Lower leg skin (tissue), 3 donors: ENCODE data around the gene RILPL2.

Source experiments
- CTCF ChIP-seq, 3 donors: fragments of 450-650 bp; IDR thresholded peaks; one replicate each; pipeline ENCODE4 v1.5.1; 2016; ENCODE audit warnings: antibody characterized with exemption in 3 of 3, mild to moderate bottlenecking in 3 of 3, moderate library complexity in 2 of 3
- POLR2A ChIP-seq, 2 donors: fragments of 450-650 bp; IDR thresholded peaks; one replicate each; pipeline ENCODE4 v1.6.1; 2016 to 2017; ENCODE audit warnings: antibody characterized with exemption in 2 of 2, mild to moderate bottlenecking in 1 of 2, moderate library complexity in 1 of 2

- TF ChIP-seq CTCF (IDR thresholded peaks at IDR 0.05) (no peak), POLR2A (IDR thresholded peaks at IDR 0.05) (no peak)
These were observed at the start of gene RILPL2 for GRCh38 chr12:123436017-123436964.
